Tibial nerve (tissue), 3 donors: ENCODE data around the gene CAMSAP1.

Experiments used
- POLR2A ChIP-seq, 2 donors: fragments of 450-650 bp; IDR thresholded peaks; one replicate each; pipeline ENCODE4 v1.6.1; 2017; ENCODE audit warnings: antibody characterized with exemption in 2 of 2, mild to moderate bottlenecking in 2 of 2, moderate library complexity in 2 of 2
- TF ChIP-seq, protein P1 (sequence below), 5 experiments: fragments of 200-600 bp in 3 of 5; fragments of 450-650 bp in 2 of 5; sonication (generic) in 3 of 5; IDR thresholded peaks; one replicate each; pipeline ENCODE4 v1.5.1; 2016 to 2019; ENCODE audit warnings: antibody characterized with exemption in 5 of 5, mild to moderate bottlenecking in 3 of 5, moderate library complexity in 2 of 5

DNA sequence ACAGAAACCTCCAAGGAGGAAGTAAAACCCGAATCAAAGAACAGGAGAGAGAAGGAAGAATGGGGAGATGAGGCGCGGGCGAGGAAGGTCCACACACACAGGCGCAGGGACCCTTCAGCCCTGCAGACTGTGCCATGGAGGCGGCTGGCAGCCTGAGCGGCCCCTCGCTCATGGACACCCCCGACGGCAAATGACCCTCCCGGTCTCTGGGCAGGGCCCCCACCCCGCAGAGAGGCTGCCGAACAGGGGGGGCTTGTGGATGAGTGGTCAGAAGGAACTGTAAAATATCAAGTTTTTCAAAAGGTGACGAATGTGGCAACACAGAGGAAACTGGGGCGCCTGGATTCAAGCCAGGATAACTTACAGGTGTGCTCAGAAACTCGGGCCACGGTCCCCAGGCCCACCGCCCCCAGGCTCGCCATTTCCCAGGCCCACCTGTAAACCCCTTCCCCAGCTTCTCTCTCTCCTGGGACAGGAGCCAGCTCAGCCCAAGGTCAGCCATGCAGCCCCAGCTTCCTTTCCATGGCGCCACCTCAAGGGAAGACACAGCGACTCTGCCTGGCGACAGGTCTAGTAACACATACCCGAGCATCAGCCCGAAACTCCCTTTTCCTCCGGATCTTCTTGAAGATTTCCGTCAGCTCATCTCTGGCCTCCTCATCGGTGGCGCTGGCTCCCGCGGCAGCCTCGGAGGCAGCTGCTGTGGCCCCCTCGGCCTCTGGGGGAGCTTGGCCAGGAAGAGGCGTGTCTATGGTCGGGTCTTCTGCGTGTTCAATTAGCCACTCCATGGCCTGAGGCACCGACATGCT lies 37.3 kb upstream of the CAMSAP1 start:
- TF ChIP-seq, protein P1, sequence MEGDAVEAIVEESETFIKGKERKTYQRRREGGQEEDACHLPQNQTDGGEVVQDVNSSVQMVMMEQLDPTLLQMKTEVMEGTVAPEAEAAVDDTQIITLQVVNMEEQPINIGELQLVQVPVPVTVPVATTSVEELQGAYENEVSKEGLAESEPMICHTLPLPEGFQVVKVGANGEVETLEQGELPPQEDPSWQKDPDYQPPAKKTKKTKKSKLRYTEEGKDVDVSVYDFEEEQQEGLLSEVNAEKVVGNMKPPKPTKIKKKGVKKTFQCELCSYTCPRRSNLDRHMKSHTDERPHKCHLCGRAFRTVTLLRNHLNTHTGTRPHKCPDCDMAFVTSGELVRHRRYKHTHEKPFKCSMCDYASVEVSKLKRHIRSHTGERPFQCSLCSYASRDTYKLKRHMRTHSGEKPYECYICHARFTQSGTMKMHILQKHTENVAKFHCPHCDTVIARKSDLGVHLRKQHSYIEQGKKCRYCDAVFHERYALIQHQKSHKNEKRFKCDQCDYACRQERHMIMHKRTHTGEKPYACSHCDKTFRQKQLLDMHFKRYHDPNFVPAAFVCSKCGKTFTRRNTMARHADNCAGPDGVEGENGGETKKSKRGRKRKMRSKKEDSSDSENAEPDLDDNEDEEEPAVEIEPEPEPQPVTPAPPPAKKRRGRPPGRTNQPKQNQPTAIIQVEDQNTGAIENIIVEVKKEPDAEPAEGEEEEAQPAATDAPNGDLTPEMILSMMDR (IDR thresholded peaks at IDR 0.05) = no peak
- TF ChIP-seq POLR2A (IDR thresholded peaks at IDR 0.05) = no peak
